Cardiac septum (tissue), 1 donor: Measurements from ENCODE around the gene DTX2. TPM values are rescaled to one million over a fixed set of nuclear protein-coding genes. Genes with fewer than 3 reads are reported as not detected.
A peak's percentile ranks its signal among the peaks of the same experiment; 100 is the strongest.
"Not testable (repeated sequence)": the region's sequence is repeated elsewhere in the genome, so short reads cannot be mapped to it uniquely, and the experiment has no call there.

Source experiments
- DNase-seq: peaks from one replicate; pipeline ENCODE4 v3.0.0-alpha.2; 2020; ENCODE audit warnings: low spot score
- intact Hi-C: fragments of 100-400 bp; cut with DNase I; formaldehyde crosslinking; loops from one replicate; pipeline ENCODE4 v1.14.0; 2022
- long read RNA-seq: library from polyadenylated mRNA; unstranded; transcript quantifications from one replicate; pipeline ENCODE4 v2.0.0, GENCODE V29; 2021
- total RNA-seq: library from RNA; stranded (reverse); fragmentation: NEBNext Ultra II Directional; extraction: Animal tissue kit (Norgen Biotek cat#: 25700); gene quantifications from one replicate; pipeline ENCODE4 v1.2.1, GENCODE V29; 2021
- donor health status: DM: no; HTN: no; CAD: no.

Gene DTX2
- 11.5 TPM for total RNA-seq
- long read RNA-seq, partial matches to known transcripts, result 6 of 8 reads
- long read RNA-seq, other reads (novel, unspliced or antisense), result 1 of 8 reads

GRCh38 chr7:76461464-76462101, at the start of gene DTX2:
Gene DTX2, plus strand, starts transcription at chr7:76461709. Its CDS starts 18,801 bp downstream, at chr7:76480510.
- peak; percentile 78 for DNase-seq
- intact Hi-C loops, result not testable (repeated sequence)

DNA sequence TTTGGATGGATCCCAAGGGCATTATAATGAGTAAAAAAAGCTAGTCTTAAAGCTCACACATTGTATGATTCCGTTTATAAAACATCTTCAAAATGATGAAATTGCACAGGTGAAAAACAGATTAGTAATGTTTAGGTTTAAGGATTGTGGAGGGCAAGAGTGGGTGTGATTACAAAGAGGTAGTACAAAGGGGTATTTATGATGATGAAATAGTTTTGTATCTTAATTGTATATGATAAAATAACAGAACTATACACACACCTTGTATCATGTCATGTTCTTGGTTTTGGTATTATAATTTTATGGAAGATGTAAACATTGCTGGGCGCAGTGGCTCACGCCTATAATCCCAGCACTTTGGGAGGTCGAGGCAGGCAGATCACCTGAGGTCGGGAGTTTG, 49.3 kb upstream of the DTX2 start:
- intact Hi-C loops, result no loop called here
- no peak for DNase-seq

DNA sequence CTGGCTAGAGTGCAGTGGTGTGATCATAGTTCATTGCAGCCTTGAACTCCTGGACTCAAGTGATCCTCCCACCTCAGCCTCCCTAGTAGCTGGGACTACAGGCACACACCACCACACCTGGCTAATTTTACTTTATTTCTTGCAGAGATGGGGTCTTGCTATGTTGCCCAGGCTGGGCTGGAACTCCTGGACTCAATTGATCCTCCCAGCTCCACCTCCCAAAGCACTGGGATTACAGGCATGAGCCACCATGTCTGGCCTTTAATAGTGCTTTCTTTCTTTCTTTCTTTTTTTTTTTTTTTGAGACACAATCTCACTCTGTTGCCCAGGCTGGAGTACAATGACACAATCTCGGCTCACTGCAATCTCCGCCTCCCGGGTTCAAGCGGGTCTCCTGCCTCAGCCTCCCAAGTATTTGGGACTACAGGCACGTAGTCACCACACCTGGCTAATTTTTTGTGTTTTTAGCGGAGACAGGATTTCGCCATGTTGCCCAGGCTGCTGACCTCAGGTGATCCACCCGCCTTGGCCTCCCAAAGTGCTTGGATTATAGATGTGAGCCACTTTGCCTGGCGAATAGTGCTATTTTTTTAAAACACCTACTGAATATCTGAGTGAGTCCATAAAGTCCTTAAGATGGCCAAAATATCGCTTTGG, 43.7 kb upstream of the DTX2 start:
- DNase-seq, intact Hi-C loops: not testable (repeated sequence)

GRCh38 chr7:76421097-76421496, 40.4 kb upstream of the DTX2 start:
- DNase-seq, result not testable (repeated sequence)

DNA sequence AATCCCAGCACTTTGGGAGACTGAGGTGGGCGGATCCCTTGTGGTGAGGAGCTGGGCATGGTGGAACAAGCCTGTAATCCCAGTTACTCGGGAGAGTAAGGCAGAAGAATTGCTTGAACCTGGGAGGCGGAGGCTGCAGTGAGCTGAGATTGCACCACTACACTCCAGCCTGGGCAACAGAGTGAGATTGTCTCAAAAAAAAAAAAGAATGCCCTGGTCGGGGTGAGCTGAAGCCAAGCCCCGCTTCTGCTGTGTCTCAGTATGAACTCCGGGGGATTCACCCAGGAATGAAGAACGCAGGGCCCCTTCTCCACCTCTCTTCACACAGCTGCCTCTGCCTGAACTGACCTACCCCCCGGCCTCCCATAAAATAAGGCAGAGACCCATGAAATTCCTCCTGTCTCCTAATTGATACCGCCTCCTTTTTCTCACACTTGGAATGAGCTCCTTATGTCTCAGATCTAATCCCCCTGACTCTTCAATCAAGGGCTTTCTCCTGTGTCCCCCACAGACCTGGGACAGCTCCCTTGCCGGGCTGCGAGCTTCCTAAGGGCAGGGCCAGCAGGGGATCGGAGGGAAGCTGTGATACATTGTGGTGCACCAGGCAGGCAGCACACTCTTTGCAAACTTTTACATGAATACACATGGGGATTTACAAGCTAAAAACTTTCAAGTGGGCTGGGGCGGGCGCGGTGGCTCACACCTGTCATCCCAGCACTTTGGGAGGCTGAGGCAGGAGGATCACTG, 37.7 kb upstream of the DTX2 start:
- intact Hi-C loops, result no loop called here
- peak; percentile 58 for DNase-seq

More at GRCh38 chr7:76421097-76421496, 40.4 kb upstream of the DTX2 start:
- intact Hi-C loops, result not testable (repeated sequence)

DNA sequence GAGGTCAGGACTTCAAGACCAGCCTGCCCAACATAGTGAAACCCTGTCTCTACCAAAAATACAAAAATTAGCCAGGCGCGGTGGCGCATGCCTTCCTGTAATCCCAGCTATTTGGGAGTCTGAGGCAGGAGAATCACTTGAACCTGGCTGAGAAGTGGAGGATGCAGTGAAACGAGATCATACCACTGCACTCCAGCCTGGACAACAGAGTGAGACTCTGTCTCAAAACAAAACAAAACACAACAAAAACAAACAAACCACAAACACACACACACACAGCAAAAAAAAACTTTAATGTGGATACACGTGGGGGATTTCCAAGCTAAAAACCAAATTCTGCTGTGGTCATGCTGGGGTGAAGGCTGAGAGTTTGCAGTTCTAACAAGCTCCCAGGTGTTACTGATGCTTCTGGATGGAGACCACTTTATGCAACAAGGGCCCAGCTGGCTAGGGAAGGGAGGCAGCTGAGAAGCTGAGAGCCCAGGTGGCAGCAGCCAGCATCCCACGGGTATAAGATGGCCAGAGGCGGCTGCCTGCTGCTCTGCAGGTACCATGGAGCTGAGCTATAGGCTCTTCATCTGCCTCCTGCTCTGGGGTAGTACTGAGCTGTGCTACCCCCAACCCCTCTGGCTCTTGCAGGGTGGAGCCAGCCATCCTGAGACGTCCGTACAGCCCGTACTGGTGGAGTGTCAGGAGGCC, 36.9 kb upstream of the DTX2 start, which contains the start of gene ZP3:
Gene ZP3, plus strand, starts transcription at position 538 of the 699 bp plus-strand sequence. Its CDS starts 15 bp downstream, at position 553.
- DNase-seq, result no peak
- intact Hi-C loops, result no loop called here

- DNase-seq, result peak; percentile 46
- intact Hi-C loops, result no loop called here
Measured at GRCh38 chr7:76425156-76425555, 36.4 kb upstream of the DTX2 start.

GRCh38 chr7:76425558-76425957, 36.0 kb upstream of the DTX2 start:
- intact Hi-C loops, DNase-seq: not testable (repeated sequence)

DNA sequence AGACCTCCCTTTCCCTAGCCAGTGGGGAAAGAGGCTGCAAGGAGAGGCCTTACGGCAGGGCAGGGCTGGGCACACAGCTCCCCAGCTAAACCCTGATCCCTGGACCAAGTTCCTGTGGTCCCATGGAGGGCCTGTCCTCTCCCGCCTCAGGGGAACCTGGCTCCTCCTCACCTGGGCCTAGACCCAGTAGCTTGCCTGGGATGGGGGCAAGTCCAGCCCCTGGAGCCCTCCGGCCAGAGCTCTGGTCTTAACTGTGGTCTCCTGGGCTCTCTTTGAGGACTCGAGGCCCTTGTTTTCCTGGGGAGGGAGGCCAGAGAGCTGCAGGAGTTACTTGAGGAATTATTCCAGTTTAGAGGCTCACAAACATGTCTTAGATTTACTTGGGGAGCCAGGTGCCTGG, 35.3 kb upstream of the DTX2 start:
- peak; percentile 63 for DNase-seq
- intact Hi-C loops, result no loop called here

- DNase-seq, result no peak
Measured at GRCh38 chr7:76427635-76428034, 33.9 kb upstream of the DTX2 start.

DNA sequence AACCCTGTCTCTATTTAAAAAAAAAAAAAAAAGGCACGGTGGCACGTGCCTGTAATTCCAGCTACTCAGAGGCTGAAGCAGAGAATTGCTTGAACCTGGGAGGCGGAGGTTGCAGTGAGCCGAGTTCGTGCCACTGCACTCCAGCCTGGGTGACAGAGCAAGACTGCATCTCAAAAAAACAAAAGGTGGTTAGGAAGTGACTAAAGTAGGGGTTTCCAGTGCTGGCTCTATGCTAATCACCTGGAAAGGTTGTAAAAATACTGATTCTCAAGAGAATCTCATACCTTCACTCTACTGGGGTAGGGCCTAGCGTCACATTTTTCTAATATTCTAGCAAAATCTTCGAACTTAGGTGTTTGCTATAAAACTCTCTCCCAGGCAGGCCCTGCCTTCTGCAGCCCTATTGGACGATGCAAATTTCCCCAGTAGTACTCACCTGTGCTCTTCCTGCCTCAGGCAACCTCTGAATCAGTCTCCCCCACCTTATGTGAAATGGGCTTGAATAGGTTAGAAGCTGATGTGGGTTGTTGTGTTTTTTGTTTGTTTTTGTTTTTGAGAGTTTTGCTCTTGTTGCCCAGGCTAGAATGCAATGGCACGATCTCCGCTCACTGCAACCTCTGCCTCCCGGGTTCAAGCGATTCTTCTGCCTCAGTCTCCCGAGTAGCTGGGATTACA, 33.2 kb upstream of the DTX2 start:
- intact Hi-C loops, result no loop called here
- DNase-seq, result no peak

More at GRCh38 chr7:76427635-76428034, 33.9 kb upstream of the DTX2 start:
- intact Hi-C loops, result no loop called here

- DNase-seq, result no peak
Measured at GRCh38 chr7:76428868-76429805, 32.4 kb upstream of the DTX2 start.

GRCh38 chr7:76430211-76430610, 31.3 kb upstream of the DTX2 start:
- no peak for DNase-seq
- intact Hi-C loops, result no loop called here

More at GRCh38 chr7:76428868-76429805, 32.4 kb upstream of the DTX2 start:
- intact Hi-C loops, result no loop called here

GRCh38 chr7:76430836-76431235, 30.7 kb upstream of the DTX2 start:
- intact Hi-C loops, result no loop called here
- no peak for DNase-seq

GRCh38 chr7:76437873-76438272, 23.6 kb upstream of the DTX2 start:
- DNase-seq, intact Hi-C loops: not testable (repeated sequence)

DNA sequence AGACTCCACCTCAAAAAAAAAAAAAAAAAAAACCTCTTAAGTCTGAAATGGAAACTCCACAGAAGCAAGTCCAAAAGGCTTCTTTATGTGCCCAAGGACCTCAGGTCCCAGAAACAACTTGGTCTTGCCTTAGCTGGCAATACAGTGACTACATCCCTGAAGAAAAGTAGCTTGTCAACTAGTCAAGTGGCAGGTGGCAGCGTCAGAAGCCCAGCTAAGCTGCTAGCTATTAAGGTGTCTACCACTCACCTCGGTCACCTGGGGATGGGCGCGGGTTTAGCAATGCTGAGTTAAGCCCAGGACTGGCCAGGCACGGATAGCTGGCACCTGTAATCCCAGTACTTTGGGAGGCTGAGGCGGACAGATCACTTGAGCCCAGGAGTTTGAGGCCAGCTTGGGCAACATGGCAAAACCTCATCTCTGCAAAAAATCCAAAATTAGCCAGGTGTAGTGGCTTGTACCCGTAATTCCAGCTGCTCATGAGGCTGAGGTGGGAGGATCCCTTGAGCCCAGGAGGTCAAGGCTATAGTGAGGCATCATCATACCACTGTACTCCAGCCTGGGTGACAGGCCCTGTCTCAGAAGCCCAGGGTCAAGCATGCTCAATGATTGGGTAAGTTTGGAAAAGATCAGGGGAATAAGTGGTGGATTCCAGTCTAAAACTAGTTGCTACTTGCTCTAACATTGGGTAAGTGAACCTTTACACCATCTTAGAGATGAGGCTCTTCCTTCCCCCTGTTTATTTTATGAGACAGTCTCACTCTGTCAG, 22.2 kb upstream of the DTX2 start:
- intact Hi-C loops, result not testable (repeated sequence)

DNA sequence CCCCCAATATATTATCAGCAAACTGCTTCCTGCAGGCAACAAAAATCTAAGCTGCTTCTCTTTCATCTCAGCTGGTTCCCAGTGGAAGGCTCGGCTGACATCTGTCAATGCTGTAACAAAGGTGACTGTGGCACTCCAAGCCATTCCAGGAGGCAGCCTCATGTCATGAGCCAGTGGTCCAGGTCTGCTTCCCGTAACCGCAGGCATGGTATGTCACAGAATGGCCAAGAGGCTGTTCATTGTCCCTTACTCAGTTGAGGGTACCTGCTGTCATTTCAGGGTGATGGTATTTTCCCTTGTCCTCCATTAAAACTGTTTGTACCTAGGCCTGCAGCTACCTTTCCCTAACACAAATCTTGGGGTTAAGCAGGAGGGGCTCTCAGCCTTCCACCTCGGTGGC, 21.1 kb upstream of the DTX2 start:
- intact Hi-C loops, DNase-seq: not testable (repeated sequence)

More for the DNA sequence above, 22.2 kb upstream of the DTX2 start:
- not testable (repeated sequence) for DNase-seq
